ENCODE data around the gene SARS2.
"Not testable (repeated sequence)": the region's sequence is repeated elsewhere in the genome, so short reads cannot be mapped to it uniquely, and the experiment has no call there.

SARS2 gene

DNA sequence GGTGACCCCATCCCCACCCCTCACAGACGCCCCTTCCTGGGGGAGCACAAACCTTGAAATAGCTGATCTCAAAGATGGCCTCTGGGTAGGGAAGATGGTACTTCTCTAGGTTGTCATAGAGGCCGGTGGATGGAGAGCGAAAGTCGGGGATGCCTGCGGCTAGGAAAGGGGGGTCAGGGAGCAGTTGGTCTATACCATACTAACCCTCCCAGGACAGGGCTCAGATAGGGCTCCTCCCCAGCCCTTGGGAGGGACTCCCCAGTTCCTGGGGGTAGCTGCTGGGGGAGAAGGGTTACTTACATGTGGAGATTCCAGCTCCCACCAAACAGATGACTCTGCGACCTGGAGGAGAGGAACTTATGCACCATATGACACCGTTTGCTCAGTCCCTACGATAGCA lies 40.8 kb downstream of the SARS2 start:
- no peak for DNase-seq

DNA sequence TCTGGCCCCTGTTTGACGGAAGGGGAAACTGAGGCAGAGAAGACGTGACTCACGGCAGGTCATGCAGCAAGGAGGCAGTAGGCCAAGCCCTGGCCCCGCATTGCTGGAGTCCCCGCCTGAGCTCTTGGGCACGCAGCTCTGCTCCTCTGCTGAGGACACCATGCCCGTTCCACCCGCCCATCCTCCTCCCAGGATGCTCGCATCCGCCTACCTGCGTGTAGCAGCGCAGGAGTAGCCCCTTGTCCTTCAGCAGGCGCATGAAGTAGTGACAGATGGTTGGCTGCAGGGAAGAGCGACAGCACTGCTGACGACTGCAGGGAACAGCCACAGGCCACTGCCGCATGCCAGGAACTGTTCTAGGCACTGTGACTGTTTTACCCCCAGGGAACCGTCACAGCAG lies 41.7 kb downstream of the SARS2 start:
- DNase-seq: no peak

DNA sequence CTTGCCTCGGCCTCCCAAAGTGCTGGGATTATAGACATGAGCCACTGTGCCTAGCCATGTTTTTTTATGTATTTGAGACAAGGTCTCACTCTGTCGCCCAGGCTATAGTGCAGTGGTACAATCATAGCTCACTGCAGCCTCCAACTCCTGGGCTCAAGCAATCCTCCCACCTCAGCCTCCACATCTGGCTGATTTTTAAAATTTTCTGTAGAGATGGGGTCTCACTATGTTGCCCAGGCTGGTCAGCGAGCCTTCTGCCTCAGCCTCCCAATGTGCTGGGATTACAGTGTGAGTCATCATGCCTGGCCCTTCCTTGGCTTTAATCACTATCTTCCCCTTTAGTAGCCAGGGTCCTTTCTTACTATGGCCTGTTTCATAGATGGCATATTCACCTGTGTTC lies 45.9 kb downstream of the SARS2 start:
- DNase-seq: not testable (repeated sequence)

DNA sequence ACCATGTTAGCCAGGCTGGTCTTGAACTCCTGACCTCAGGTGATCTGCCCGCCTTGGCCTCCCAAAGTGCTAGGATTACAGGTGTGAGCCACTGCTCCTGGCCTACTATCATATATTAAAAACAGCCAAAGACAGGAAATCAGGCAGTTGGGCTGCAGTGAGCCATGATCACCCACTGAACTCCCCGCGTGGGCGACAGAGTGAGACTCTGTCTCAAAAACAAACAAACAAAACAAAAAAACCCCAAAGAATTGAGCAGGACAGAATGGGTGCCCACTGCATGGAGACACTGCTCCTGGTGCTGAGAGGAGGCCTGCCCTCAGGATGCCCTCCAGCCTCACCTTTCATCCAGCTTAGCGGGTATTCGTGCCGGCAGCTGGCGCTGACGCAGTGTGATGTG lies 47.3 kb downstream of the SARS2 start:
- DNase-seq: no peak

DNA sequence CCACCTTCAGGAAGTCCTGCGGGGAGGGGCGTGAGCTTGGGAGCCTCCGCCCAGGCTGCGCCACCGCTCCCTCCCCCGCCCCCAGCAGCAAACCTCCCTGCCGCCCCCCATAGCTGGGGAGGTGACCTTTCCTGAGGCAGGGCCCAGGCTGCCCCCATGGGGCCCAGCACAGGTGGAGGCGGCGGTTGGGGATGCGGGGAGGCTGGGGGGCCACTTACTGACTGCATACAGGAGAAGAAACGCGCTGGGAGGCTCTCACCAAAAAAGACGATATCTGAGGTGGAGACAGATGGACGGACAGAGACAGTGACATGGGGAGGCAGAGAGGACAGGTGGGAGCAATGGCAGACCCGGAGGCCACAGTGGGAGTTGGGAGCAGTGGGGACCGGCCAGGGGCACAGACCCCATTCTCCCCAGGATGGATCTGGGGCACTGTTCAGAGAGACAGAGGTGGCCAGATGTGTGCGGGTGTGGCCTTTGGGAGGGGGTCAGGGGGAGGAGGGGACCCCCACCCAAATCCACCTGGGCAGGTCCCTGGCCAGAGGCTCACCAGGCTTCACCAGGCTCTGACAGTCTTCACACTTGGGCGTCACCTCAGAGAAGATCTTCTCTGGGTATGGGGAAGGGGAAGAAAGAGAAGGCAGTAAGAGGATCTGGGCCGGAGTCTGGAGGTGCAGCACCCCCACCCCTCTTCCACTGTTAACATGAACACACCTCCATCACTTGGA lies 49.5 kb downstream of the SARS2 start:
- no peak for DNase-seq

DNA sequence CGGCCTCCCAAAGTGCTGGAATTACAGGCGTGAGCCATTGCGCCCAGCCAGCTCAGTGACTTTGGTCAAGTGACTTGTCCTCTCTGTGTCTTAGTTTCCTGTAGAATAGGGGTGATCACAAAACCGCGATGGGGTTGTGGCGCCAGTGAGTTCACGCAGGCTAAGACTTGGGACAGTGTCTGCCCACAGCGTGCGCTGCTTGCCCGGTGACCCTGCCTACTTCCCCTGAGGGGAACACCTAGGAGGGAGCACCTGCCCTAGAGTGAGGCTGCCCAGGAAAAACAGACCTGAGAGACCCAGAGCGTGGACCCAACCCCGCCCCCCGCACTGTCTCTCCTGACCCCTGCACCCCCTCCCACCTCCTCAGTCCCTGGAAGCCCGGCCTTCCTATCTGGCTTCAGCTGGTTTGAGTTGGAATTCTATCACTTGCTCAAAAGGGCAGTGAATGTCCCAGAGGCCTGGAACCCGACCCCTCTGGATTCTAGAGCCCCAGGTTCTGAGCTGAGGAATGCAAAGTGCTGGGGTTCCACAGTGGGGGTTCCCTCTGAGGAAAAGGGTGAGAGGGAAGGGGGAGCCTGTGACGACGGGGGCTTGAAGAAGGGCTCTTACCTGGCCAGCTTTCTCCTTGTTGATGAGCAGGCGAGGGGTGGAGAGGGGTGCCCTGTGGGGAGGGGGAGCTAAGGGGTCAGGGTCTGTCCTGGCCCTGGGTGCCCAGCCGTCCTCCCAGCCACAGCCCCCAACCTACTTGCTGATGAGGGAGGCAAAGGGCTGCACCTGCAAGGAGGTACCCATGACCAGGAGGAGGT lies 50.3 kb downstream of the SARS2 start:
- no peak for DNase-seq

DNA sequence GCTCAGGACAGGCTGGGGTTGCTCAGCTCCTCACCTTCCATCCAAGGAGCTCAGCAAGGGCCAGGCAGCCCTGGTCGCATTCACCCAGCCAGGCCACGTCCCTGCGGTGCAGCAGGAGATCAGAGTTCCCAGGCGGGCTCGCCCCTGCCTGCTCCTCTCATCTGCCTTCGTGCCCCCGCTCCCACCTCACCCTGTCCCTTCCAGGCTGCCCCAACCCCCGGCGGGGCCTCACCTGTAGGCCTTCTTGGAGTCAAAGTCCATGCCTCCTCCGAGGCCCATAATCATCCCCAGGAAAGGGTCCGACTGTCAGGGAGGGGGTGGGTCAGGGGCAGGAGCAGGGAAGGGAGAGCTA lies 51.2 kb downstream of the SARS2 start:
- DNase-seq: no peak

DNA sequence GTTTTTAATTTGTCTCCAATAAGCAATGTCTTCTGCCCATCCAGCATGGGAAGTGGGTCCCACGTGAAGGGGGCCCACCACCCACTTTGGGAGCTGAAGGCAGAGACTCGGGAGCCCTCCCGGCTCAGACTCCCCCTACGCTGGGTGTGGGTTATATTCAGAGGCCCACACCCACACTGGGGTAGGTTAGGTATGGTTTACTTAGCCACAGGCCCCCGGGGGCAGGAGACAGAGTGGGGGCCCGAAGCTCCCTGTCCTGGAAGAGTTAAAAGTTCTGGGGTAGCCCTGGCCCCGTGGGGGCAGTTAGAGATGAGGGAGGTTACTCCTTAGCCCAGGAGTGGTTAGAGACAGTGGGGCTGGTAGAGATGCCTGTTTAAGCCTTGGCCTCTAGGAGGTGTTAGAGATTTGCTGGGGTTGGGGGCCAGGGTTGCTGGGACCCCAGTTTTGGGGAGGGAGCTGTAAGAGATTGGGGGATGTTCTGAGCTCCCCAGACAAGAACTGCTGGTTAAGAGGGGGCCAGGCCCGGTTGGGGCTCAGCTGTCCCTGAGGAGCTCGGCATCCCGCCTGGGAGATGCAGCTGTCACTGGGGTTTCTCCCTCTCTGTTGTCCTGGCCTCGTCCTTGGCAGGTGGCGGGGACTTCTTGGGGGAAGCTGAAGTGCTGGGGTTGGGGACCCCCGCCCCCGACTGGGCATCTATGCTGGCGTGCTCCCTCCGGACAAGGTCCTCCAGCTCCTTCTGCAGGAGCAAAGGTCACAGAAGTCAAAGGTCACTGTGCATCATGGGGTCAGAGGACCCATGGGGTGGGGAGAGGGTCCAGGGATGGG lies 51.8 kb downstream of the SARS2 start:
- DNase-seq: no peak

DNA sequence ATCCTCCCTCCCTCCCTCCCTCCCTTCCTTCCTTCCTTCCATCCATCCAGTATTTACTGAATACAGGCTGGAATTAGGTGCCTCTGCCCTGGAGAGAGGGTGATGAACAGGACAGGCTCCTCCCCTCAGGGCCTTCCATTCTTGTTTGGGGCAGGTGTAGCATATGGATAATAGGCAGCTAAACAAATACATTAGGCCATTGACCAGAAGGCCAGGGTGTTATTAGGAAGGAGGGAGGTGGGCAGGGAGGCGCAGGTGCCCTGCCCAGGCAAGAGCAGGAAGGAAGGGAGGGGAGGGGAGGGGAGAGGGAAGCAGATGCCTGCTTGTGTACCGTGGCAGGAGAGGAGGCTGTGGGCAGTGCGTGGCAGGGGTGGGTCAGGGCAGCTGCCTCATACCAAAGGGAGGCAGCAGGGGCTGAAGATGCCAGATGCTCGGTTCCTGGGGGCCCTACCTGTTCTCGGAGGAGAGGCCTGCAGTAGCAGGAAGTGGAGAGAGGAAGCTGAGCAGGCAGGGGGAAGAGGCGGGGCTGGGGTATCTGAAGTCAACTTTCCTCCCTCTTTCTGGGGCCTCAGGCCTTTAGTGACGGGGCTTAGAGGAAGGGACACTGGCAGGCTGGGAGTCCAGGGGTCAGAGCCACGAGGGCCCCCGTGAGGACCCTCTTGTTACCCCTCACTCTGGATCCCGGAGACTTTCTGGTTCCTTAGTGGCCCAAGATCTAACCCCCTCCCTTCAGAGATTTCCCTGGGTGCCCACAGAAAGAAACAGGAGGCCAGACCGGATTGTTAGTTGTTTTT lies 52.6 kb downstream of the SARS2 start, which contains the start of gene RINL:
TSS of gene RINL (minus strand) at position 495 of the 794 bp plus-strand sequence. CDS start 1,533 bp downstream, outside the sequence.
- DNase-seq: no peak

DNA sequence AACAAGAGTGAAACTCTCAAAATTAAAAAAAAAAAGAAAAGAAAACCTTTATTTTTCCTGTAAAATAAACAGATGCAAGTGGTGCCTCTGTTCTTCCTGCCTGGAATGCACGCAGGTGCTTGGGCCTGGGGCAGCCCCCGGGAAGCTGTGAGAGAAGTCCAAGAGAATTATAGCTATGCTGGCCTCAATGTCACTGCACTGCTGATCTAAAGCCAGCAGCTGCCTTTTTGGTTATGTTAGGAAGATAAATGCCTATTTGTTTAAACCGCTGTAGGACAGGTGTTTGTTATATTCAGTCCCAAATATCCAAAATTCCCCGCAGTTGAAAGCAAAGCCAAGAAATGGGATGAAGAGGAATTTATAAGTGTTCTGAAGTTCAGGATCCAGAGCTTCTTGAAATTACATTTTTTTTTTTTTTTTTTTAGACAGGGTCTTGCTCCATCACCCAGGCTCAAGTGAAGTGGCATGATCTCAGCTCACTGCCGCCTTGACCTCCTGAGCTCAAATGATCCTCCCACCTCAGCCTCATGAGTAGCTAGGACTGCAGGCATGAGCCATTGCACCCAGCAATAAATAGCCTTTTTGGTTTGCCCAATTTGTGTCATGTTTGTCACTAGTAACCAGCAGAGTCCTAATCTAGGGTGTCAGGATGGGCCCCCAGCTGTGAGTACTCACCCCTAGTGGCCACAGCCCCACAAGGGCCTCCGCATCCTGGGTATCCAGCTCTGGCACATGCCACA lies 54.7 kb downstream of the SARS2 start:
- no peak for DNase-seq

DNA sequence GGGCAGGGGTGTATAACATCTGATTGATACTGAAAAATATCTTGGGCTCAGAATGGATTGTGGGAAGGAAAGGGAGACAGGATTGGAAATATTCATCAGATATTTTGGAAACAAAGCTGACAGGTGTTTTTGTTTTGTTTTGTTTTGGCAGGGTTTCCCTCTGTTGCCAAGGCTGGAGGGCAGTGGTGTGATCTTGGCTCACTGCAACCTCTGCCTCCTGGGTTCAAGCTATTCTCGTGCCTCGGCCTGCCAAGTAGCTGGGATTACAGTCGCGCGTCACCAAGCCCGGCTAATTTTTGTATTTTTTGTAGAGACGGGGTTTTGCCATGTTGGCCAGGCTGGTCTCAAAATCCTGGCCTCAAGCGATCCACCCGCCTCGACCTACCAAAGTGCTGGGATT lies 57.2 kb downstream of the SARS2 start:
- DNase-seq: not testable (repeated sequence)

DNA sequence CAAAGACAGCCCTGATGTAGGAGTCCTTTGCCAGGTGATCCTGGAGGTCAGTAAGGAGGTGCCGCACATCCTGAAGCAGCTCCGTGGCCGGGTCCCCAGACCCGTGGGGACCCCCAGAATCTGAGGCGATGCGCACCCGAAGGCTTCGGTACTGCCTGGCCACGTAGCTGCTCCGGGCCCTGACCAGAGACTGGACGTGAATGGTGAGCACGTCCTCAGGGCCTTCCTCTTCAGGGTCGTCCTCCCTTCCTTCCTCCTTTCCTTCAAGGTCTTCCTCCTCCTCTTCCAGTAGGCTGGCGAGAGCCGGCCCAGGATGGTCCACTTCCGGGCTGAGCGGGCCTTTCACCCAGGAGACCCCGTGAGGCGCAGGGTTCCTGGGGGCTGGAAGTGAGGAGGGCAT lies 60.0 kb downstream of the SARS2 start:
- no peak for DNase-seq

DNA sequence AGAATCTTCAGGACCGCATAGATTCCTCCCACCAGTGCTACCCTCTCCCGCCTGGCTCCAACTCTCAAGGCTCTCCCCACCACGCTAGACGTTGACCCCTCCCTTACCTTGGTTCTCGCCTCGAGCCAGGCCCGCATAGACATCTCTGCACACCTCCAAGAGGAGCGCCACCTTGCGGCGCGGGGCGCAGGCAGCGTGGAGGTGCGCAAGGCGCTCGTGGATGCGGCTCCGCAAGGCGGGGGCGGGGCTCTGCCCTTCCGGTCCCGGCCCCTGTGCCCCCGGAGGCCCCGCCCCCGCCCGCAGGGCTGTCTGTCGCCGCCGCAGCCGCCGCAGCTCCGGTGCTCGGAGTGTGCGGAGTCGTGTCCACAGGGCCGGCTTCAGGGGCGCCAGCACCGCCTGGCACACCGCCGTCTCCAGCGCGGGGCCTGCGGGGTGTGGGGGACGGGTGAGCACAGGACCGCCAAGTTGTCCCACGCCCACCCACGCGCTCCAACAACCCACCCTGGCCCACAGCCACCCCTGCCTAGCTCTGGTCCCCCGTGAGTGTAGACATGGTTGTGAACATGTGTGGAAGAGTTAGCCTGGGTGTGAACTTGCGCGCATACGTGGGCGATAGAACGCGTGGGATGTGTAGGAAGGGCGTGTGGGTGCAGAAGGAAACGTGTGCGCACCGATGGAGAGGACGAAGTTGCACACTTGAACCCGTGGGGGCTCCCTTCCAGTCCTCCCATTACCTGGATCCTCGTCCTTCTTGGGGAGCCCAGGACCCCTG lies 60.5 kb downstream of the SARS2 start:
- no peak for DNase-seq

DNA sequence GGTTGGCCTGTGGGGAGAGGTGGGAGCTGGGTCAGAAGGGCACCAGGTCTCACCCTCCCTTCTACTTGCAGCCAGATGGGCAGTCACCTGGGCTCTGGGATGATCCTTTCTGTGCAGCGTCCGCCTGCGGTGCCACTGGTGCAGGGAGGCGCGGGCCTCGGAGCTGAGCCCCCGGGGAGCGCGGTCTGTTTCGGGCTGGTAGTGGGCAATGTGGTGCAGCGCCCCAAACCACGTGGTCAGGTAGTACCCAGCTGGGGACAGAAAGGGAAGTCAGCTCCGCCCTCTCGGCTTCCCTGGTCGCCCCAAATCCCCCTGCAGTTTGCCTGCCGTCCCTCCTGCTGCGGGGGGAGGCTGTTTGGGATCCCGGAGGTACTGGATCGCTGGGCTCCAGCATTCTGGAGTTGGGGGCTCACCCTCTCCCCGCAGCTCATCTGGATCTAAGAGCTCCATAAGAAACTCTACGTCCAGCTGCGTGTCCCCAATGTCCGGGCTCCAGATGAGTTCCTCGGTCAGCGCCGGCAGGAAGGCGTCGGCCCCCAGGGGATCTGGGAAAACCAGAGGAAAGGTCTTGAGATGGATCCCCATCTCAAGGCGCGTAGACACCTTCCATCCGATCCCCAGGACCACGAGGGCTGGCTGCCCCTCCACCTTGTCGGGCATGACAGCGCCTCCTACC lies 61.3 kb downstream of the SARS2 start:
- DNase-seq: no peak

DNA sequence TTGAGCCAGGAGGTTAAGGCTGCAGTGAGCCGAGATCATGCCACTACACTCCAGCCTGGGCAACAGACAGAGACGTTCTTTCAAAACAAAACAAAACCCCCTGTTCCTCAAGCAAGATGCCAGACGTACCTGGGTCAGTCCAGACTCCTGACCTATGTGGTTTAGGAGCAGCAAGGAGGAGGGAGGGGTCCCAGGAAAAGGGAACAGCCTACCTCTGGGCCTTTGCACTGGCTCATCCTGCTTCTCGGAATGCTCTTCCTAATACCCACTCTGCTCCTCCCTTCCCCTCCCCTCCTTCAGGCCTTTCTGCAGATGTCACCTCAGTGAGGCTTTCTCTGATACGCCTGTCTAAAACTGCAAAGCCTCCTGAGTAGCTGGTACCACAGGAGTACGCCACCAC lies 62.0 kb downstream of the SARS2 start:
- no peak for DNase-seq

DNA sequence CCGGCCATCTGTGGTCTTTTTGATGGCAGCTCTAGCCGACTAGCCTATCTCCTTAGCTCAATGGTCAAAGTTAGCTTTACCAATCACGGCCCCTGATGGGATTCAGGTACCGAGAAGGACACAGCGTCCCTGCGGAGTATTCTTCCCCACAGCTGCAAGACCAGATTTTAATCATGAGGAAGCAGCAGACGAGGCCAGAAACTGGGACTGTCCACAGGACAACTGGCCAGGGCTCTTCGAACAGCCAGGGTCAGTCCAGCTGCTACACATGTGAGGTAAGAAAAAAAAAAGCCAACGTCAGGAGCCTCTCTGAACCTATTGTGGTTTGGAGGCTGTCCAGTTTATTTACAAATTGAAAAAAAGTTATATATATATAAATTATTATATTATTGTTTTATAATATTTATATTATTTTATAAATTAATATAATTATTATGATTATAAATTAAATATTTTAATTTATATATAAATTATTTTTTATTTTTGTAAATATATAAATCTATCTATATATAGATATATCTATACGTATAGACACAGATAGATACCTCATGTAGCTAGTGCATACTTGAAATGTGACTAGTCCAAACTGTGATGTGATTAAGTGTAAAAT lies 63.3 kb downstream of the SARS2 start:
- no peak for DNase-seq

Measured in NCI-H187 treated with DMSO at 0.1 percent for 48 hours (cell line).